ENCODE measurements around the gene ATXN7L1.

Gene ATXN7L1

DNA sequence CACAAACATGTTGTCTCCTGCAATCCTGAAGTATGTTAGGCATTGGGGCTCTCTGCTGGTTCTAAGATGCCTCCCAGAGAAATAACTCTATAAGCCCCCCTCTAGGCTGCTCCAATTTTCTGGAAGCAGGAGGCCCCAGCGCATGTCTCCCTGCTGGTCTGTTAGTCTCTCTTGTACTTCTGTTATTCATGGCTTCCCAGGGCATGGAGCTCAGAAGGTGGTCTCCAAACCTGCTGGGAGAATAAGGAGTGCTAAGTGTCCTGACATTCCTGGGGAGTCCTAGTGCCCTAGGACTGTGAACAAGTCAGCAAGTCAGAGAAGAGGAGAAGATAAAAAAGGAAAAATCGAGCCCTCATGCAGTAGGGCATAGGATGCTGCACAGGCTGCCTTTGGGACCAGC is 224.6 kb downstream of the ATXN7L1 start:
- no peaks in the 10 kb centered on the region for H3K36me3 ChIP-seq (replicated peaks)
- no peak overlapping the region for H3K4me3 ChIP-seq (ENCODE audit: low read depth, low read length)
- H3K27me3 ChIP-seq (replicated peaks), result no peaks in the 10 kb centered on the region
- no peak overlapping the region for H3K27ac ChIP-seq
- TF ChIP-seq, protein P1, sequence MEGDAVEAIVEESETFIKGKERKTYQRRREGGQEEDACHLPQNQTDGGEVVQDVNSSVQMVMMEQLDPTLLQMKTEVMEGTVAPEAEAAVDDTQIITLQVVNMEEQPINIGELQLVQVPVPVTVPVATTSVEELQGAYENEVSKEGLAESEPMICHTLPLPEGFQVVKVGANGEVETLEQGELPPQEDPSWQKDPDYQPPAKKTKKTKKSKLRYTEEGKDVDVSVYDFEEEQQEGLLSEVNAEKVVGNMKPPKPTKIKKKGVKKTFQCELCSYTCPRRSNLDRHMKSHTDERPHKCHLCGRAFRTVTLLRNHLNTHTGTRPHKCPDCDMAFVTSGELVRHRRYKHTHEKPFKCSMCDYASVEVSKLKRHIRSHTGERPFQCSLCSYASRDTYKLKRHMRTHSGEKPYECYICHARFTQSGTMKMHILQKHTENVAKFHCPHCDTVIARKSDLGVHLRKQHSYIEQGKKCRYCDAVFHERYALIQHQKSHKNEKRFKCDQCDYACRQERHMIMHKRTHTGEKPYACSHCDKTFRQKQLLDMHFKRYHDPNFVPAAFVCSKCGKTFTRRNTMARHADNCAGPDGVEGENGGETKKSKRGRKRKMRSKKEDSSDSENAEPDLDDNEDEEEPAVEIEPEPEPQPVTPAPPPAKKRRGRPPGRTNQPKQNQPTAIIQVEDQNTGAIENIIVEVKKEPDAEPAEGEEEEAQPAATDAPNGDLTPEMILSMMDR (IDR thresholded peaks at IDR 0.05; ENCODE audit: low read depth, low read length, missing control alignments), result no peak
- DNase-seq, result no peak
- in situ Hi-C loops (cut with HindIII; ENCODE audit: low pct_ligation_motif_present, low sequenced_read_pairs), result no loop called here

GRCh38 chr7:105650382-105650970 is 225.9 kb downstream of the ATXN7L1 start:
- Histone ChIP-seq H3K4me3 (ENCODE audit: low read depth, low read length) (no peak overlapping the region), H3K36me3 (replicated peaks) (no peaks in the 10 kb centered on the region), H3K27me3 (replicated peaks) (no peaks in the 10 kb centered on the region), H3K27ac (no peak overlapping the region)
- DNase-seq, result no peak
- TF ChIP-seq, protein P1 (IDR thresholded peaks at IDR 0.05; ENCODE audit: low read depth, low read length, missing control alignments), result no peak
- in situ Hi-C loops (cut with HindIII; ENCODE audit: low pct_ligation_motif_present, low sequenced_read_pairs), result no loop called here

DNA sequence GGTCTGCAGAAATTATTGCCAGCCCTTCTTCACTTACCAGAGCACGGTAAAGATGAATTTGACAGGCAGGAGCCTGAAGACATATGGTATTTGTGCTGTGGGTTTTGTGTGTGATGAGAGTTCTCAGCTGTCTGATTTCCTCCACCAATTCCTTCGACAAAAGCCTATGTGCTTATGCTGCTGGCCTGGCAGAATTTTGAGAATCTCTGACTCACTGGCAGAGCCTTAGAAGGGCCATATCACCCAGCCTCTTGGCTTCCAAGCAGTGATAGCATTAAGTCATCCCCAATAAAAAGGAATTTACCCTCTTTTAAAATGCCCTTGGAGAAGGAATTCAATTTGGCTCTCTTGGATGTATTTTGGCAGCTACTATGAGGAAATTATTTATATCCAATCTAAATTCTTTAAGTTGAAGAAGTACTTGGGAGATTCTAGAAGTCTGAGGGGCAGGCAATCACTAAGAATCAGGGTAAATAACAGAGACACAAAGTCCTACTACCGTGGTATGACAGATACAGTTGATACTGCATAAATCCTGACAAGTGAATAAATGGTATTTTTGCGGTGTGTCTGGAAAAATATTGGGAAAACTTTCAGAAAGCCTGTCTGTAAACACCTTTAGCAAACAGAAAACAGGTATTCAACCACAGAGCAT is 226.5 kb downstream of the ATXN7L1 start:
- TF ChIP-seq, protein P1 (IDR thresholded peaks at IDR 0.05; ENCODE audit: low read depth, low read length, missing control alignments), result no peak
- Histone ChIP-seq H3K4me3 (ENCODE audit: low read depth, low read length) (no peak overlapping the region), H3K27me3 (replicated peaks) (no peaks in the 10 kb centered on the region), H3K36me3 (replicated peaks) (no peaks in the 10 kb centered on the region), H3K27ac (no peak overlapping the region)
- in situ Hi-C loops (cut with HindIII; ENCODE audit: low pct_ligation_motif_present, low sequenced_read_pairs), result no loop called here
- DNase-seq, result peak; percentile 19

DNA sequence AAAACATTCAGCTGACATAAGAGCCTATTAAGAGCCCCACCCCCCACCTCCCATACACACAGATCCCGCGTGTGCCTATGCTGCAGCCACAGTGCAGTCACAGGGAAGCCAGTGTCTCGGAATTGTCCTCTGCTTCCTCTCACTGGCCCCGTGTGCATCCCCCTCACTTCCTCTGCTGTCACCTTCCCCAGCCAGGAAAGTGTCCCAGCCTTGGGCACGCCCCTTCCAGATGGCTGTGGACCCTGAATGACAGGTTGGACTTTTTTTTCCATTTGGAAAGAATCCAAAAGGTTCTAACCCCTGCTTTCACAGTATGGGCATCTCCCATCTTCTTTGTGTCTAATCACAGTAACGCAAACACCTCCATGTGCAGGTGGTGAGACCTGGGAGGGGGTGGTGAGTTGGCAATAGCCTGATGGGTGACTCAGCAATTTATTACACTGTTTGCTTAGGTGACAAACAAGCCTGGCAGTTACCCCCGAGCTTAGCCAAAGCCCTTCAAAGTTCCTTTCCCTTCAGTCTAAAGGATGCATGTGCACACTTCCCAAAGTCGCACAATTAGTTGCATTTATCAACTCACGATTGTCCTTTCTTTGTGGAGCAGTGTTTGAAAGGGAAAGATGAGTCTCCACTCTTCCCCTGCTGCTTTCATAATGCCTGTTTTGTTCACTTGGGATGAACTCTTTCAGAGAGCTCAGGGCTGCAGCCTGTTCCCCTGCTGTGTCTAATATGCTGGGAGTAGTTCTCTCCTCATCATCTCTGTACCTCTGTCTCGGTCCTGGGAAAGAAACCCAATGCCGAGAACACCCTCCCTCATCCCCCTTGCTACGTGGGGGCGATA is 227.6 kb downstream of the ATXN7L1 start:
- no peak for DNase-seq
- H3K36me3 ChIP-seq (replicated peaks), result no peaks in the 10 kb centered on the region
- H3K4me3 ChIP-seq (ENCODE audit: low read depth, low read length), result no peak overlapping the region
- in situ Hi-C loops (cut with HindIII; ENCODE audit: low pct_ligation_motif_present, low sequenced_read_pairs), result no loop called here
- no peaks in the 10 kb centered on the region for H3K27me3 ChIP-seq (replicated peaks)
- H3K27ac ChIP-seq, result no peak overlapping the region
- TF ChIP-seq, protein P1 (IDR thresholded peaks at IDR 0.05; ENCODE audit: low read depth, low read length, missing control alignments), result no peak

DNA sequence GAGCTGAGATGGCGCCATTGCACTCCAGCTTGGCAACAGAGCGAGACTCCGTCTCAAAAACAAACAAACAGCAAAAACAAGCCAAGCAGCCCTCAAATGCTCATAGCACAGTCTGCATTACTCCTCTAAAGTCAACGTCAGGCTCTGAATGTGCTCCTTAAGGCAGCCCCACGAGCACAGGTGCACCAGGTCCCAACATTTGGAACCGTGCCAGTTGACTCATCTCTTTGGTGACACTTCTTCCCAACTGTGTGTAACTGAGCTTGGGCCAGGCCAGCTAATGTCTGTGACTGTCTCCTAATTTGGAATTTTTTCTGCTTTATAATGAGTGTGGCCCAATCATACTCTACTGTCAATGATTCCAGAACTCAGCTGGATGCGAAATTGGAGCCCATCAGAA is 228.8 kb downstream of the ATXN7L1 start:
- TF ChIP-seq, protein P1 (IDR thresholded peaks at IDR 0.05; ENCODE audit: low read depth, low read length, missing control alignments), result no peak
- no peaks in the 10 kb centered on the region for H3K36me3 ChIP-seq (replicated peaks)
- in situ Hi-C loops (cut with HindIII; ENCODE audit: low pct_ligation_motif_present, low sequenced_read_pairs), result no loop called here

More for the DNA sequence above, 228.8 kb downstream of the ATXN7L1 start:
- Histone ChIP-seq H3K27ac (no peak overlapping the region), H3K4me3 (ENCODE audit: low read depth, low read length) (no peak overlapping the region), H3K27me3 (replicated peaks) (no peaks in the 10 kb centered on the region)
- DNase-seq, result no peak
